ENCODE results near the gene ADH7. TPM values are rescaled to one million over a fixed set of nuclear protein-coding genes. Genes with fewer than 3 reads are reported as not detected.

The ADH7 gene
- total and polyA plus RNA-seq, 2 of the 13 experiments (the other 11 are each of a cell fraction or from before 2014, with no cell fraction given): not detected

- Histone ChIP-seq H3K27me3 (ENCODE audit: control insufficient read depth in 1 of 2, insufficient read depth in 2 of 2, low read length in 2 of 2) (no peaks in the 10 kb centered on the region), H4K20me1 (ENCODE audit: insufficient read depth, low read length) (no peaks in the 10 kb centered on the region), H2AFZ (ENCODE audit: low read length) (no peak overlapping the region), H3K9me3 (ENCODE audit: low read length) (no peaks in the 10 kb centered on the region), H3K4me1 (ENCODE audit: insufficient read depth, low read length) (peaks cover 44% of the 10 kb centered on the region), H3K36me3 (replicated peaks in 1 of 2; ENCODE audit: control insufficient read depth in 1 of 2, insufficient read depth in 2 of 2, low read length in 2 of 2) (no peaks in the 10 kb centered on the region), H3K9ac (ENCODE audit: insufficient read depth, low read depth, low read length) (0 out of 2 replicates have a peak overlapping the region, but pooled peaks have one; percentile 50), H3K27ac (ENCODE audit: extremely low read length, insufficient read depth, low read length) (peak overlapping the region; percentile 92), H3K4me3 (replicated peaks in 1 of 3; ENCODE audit: insufficient read depth in 1 of 3, low read depth in 2 of 3, low read length in 3 of 3) (no peak overlapping the region), H3K79me2 (ENCODE audit: insufficient read depth, low read length) (no peaks in the 10 kb centered on the region), H3K4me2 (ENCODE audit: low read depth, low read length) (peak overlapping the region; percentile 64; the same call in 1 of the 2 replicates)
- ChIA-PET CTCF (ENCODE audit: low intra/inter-chr PET ratio, low total read pairs) (interaction anchor here (0.7 to 1.8 kb wide), 6 partner anchors 27 to 1144 kb away, joined by 3 to 40 read pairs (median 4); no protein-coding TSS in a partner anchor), POLR2A (interaction anchor here (0.8 to 3.3 kb wide), 10 partner anchors 24 to 409 kb away, joined by 3 to 59 read pairs (median 16); partner anchors contain the start of genes ADH4, ADH5 and METAP1)
- intact Hi-C loops (cut with micrococcal nuclease; ENCODE audit: unreplicated experiment): loop anchor here (1.0 to 10.0 kb wide), 8 partner anchors 28 to 470 kb away; partner anchors contain the start of genes ADH5, ADH6 and METAP1
- no peak for FAIRE-seq
- no peak for DNase-seq (ENCODE audit: low spot score)
- in situ Hi-C loops (cut with HindIII; ENCODE audit: extremely low pct_ligation_motif_present, low pct_unique_long_range_greater_than_20kb): loop anchor here (5.0 kb wide), 1 partner anchor 287 kb away; no protein-coding TSS in a partner anchor
- no TSS peak for BruUV-seq (replicated peaks)
- 0 out of 2 replicates have a peak, but pooled peaks have one; percentile 1 for TF ChIP-seq ZNF124 (CRISPR knock-in tag; IDR thresholded peaks at IDR 0.05)
- TF ChIP-seq ZSCAN30 (CRISPR knock-in tag; IDR thresholded peaks at IDR 0.05): 0 out of 2 replicates have a peak, but pooled peaks have one; percentile 27
- TF ChIP-seq, protein P1, sequence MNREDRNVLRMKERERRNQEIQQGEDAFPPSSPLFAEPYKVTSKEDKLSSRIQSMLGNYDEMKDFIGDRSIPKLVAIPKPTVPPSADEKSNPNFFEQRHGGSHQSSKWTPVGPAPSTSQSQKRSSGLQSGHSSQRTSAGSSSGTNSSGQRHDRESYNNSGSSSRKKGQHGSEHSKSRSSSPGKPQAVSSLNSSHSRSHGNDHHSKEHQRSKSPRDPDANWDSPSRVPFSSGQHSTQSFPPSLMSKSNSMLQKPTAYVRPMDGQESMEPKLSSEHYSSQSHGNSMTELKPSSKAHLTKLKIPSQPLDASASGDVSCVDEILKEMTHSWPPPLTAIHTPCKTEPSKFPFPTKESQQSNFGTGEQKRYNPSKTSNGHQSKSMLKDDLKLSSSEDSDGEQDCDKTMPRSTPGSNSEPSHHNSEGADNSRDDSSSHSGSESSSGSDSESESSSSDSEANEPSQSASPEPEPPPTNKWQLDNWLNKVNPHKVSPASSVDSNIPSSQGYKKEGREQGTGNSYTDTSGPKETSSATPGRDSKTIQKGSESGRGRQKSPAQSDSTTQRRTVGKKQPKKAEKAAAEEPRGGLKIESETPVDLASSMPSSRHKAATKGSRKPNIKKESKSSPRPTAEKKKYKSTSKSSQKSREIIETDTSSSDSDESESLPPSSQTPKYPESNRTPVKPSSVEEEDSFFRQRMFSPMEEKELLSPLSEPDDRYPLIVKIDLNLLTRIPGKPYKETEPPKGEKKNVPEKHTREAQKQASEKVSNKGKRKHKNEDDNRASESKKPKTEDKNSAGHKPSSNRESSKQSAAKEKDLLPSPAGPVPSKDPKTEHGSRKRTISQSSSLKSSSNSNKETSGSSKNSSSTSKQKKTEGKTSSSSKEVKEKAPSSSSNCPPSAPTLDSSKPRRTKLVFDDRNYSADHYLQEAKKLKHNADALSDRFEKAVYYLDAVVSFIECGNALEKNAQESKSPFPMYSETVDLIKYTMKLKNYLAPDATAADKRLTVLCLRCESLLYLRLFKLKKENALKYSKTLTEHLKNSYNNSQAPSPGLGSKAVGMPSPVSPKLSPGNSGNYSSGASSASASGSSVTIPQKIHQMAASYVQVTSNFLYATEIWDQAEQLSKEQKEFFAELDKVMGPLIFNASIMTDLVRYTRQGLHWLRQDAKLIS (CRISPR knock-in tag; IDR thresholded peaks at IDR 0.05): no peak
- TF ChIP-seq ZMYM3 (CRISPR knock-in tag; IDR thresholded peaks at IDR 0.05): no peak
- no peak for TF ChIP-seq MIER3 (CRISPR knock-in tag; IDR thresholded peaks at IDR 0.05; ENCODE audit: borderline replicate concordance)
- 0 out of 2 replicates have a peak, but pooled peaks have one; percentile 2 for TF ChIP-seq KAT8 (CRISPR knock-in tag; IDR thresholded peaks at IDR 0.05)
- no peak for TF ChIP-seq XRCC5 (optimal IDR thresholded peaks at IDR 0.05; ENCODE audit: low read length)
- no peak for TF ChIP-seq SNAPC4 (CRISPR knock-in tag; IDR thresholded peaks at IDR 0.05)
- TF ChIP-seq ZNF263 (CRISPR knock-in tag; IDR thresholded peaks at IDR 0.05): no peak
- TF ChIP-seq, protein P2, sequence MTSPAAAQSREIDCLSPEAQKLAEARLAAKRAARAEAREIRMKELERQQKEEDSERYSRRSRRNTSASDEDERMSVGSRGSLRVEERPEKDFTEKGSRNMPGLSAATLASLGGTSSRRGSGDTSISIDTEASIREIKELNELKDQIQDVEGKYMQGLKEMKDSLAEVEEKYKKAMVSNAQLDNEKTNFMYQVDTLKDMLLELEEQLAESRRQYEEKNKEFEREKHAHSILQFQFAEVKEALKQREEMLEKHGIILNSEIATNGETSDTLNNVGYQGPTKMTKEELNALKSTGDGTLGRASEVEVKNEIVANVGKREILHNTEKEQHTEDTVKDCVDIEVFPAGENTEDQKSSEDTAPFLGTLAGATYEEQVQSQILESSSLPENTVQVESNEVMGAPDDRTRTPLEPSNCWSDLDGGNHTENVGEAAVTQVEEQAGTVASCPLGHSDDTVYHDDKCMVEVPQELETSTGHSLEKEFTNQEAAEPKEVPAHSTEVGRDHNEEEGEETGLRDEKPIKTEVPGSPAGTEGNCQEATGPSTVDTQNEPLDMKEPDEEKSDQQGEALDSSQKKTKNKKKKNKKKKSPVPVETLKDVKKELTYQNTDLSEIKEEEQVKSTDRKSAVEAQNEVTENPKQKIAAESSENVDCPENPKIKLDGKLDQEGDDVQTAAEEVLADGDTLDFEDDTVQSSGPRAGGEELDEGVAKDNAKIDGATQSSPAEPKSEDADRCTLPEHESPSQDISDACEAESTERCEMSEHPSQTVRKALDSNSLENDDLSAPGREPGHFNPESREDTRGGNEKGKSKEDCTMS (CRISPR knock-in tag; conservative IDR thresholded peaks at IDR 0.05): no peak
- TF ChIP-seq ZNF83 (CRISPR knock-in tag; IDR thresholded peaks at IDR 0.05; ENCODE audit: borderline replicate concordance): no peak
- 98% methylated on average over 4 of the region's 4 CpGs for WGBS (ENCODE audit: low lambda C conversion rate)
- no peak for ATAC-seq
Measured at GRCh38 chr4:99404595-99405287, 30.4 kb downstream of the ADH7 start.

All from HepG2 (cell line).